ENCODE results near the gene HCCS. TPM values are rescaled to one million over a fixed set of nuclear protein-coding genes. Genes with fewer than 3 reads are reported as not detected.

Gene HCCS
- total RNA-seq, 1 donor from 2014 or later = 19.5 TPM

GRCh38 chrX:11171956-11172355 is 60.8 kb downstream of the HCCS start:
- ATAC-seq = no peak
- Histone ChIP-seq H3K4me1 (no peaks in the 10 kb centered on the region), H3K27me3 (ENCODE audit: low read depth) (no peaks in the 10 kb centered on the region), H3K4me3 (no peak overlapping the region), H3K27ac (no peak overlapping the region), H3K36me3 (no peaks in the 10 kb centered on the region), H3K9me3 (no peaks in the 10 kb centered on the region)
- no peak for DNase-seq
- intact Hi-C loops (cut with DNase I) = no loop called here
- no peak for TF ChIP-seq CTCF (IDR thresholded peaks at IDR 0.05)

- DNase-seq (no peak), ATAC-seq (no peak)
- no peak for TF ChIP-seq CTCF (IDR thresholded peaks at IDR 0.05)
- Histone ChIP-seq H3K4me3 (no peak overlapping the region), H3K4me1 (no peaks in the 10 kb centered on the region), H3K36me3 (peaks cover under 1% of the 10 kb centered on the region), H3K27ac (no peak overlapping the region), H3K27me3 (ENCODE audit: low read depth) (no peaks in the 10 kb centered on the region), H3K9me3 (no peaks in the 10 kb centered on the region)
- intact Hi-C loops (cut with DNase I) = no loop called here
Measured at GRCh38 chrX:11172415-11172814, 61.3 kb downstream of the HCCS start.

Other genes starting within 250 kb of the HCCS start
- not detected for gene AMELX, start 182.1 kb downstream of the HCCS start, total RNA-seq